Measurements from ENCODE around the gene P4HB.
A peak's percentile ranks its signal among the peaks of the same experiment; 100 is the strongest.

GRCh38 chr17:81869221-81870130, 9.1 kb upstream of the P4HB start:
- TF ChIP-seq CTCF (IDR thresholded peaks at IDR 0.05) = peak in 1 of 3 donors; percentile 41
- no peak for TF ChIP-seq POLR2A (IDR thresholded peaks at IDR 0.05)

Data from lower leg skin (tissue), 3 donors.